Astrocyte (in vitro differentiated cells and primary cell): Measurements from ENCODE around the gene TWNK.

Experiments used
- EZH2 ChIP-seq: IDR thresholded peaks from 2 replicates; pipeline ENCODE4 v1.6.1; 2012; ENCODE audit warnings: mild to moderate bottlenecking, low read length, inconsistent platforms; ENCODE audit not compliant: insufficient read depth
- TF ChIP-seq, protein P1 (sequence below): IDR thresholded peaks from 2 replicates; pipeline ENCODE4 v1.5.1; 2011; ENCODE audit warnings: low read depth, mild to moderate bottlenecking, inconsistent platforms, low read length, moderate library complexity; ENCODE audit not compliant: insufficient read depth

DNA sequence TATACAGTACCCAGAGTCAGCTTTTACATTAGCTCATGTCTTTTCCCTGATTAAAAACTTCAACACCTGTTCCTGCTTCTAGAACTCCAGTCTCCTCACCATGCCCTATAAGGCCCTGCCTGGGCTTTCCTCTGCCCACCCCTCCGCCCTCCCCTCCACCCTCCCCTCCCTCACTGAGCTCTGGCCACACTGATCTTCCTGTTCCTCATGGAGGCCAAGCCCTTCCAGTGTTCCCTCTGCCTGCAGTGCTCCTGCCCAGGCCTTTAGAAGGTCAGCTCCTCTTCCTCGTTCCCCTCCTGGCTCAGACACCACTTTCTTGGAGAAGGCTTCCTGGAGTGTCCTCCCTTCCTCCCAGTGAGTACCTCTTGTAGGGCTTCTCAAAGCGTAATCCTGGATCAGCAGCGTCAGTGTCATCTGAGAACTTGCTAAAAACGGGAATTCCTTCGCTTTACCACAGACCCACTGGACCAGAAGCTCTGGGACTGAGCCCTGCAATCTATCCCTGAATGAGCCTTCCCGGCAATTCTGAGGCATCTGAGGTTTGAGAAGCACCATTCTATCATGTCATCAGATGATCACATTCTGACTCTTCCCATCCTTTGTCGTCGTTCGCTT lies 39.9 kb downstream of the TWNK start:
- TF ChIP-seq, protein P1, sequence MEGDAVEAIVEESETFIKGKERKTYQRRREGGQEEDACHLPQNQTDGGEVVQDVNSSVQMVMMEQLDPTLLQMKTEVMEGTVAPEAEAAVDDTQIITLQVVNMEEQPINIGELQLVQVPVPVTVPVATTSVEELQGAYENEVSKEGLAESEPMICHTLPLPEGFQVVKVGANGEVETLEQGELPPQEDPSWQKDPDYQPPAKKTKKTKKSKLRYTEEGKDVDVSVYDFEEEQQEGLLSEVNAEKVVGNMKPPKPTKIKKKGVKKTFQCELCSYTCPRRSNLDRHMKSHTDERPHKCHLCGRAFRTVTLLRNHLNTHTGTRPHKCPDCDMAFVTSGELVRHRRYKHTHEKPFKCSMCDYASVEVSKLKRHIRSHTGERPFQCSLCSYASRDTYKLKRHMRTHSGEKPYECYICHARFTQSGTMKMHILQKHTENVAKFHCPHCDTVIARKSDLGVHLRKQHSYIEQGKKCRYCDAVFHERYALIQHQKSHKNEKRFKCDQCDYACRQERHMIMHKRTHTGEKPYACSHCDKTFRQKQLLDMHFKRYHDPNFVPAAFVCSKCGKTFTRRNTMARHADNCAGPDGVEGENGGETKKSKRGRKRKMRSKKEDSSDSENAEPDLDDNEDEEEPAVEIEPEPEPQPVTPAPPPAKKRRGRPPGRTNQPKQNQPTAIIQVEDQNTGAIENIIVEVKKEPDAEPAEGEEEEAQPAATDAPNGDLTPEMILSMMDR, result no peak
- no peak for TF ChIP-seq EZH2
